AML-193 (cell line): ENCODE measurements around the gene ZNF593.

Experiments used
- DNase-seq, 2 experiments: peaks; one replicate each; lab custom pipeline; 2025; lab: John Stamatoyannopoulos, UW

ZNF593 gene

DNA sequence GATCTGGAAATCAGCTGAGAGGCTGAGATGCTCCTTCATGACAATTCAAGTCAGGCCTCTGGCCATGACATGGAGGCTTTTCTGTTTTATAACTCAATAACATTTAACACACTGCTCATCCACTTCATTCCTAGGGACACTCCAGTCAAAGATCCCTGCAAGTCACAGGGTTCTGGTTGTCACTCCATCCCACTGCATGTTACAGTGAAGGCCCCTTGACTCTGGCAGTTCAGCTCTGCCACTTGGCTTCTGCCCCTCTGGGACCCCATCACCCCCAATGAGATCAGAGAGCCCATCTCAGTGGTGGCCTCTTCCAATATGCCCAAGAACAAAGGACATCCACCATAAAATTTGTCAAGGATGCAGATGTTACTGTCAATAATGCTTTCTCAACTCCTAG, 20.8 kb upstream of the ZNF593 start:
- no peak for DNase-seq

DNA sequence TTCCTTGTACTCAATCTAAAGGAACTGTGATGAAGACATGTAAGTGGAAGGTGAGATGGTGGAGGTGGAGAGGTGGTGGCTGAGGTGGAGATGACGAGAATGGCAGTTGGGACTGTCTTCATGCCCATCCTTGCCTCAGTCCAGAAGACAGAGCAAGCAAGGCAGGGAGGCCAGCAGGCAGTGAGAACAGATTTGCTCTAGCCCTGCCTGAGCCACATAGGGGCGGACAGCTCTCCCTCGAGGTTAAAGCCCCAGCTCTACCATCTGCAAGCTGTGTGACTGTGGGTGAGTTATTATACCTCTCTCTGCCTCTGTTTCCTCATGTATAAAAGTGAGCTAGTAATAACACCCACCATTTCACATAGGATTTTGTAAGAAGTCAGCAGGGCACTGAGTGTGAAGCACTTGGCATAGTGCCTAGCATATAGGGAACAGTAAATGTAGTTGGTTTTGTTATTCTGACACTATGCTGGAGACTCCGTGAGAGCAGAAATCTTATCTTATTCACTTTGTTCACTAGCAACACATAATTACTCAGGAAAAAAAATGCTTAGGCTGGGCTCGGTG, 15.7 kb upstream of the ZNF593 start:
- DNase-seq, result no peak

DNA sequence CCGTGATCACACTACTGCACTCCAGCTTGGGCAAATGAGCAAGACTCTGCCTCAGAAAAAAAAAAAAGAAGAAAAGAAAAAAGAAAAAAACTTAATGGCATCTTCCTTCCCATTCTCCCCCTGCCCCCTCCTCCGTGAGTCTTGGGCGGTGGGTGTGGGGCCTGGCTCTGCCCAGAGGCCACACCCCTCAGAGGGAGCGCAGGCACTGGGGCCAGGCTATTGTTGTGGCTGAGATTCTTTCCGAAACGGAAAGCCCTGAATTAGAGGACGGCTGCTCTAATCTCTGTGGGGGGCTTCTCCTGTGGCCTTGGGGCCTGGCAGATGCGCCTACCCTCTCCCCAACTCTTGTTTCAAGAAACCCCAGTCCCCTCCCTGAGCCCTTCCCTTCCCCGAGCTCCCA, 15.0 kb upstream of the ZNF593 start:
- DNase-seq, result no peak

DNA sequence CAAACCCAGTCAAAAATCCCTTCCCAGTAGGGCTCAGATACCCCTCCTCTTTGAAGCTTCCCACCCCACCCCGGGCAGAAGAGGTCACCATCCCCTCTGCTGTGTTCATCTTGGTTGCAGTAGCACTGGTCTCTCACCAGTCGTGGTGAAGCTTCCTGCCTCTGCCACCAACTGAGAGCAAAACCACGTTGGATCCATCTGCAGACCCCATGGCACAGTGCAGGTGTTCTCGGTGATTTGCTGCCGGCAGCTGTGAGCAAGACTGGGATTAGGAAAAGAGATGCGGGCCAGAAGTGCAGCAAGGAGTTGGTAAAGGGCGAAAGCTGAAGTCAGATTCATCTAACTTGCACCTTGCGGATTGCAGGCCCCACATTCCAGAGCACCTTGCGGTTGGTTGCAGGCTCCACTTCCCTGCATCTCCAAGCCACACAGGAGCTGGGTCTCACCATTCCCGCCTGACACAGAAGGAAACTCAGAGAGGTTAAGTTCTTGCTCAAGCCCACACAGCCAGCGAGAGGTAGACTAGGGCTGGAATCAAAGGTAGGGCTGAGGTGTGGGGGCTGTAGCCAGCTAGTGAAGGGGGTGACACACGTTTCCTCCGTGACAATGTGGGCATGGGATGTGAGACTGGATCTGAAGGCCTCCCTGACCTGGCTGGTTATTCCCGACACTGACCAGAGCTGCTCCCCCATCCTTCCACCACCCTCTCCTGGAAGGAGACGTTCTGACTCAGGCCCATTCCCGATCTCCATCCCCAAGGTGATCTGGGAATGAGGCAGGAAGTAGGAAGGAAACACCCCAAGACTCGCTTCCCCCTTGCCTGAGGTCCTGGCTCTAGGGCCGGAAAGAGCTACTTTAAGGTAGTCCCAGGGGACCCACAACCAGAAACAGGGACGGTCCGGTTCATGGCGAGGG, 14.1 kb upstream of the ZNF593 start:
- no peak for DNase-seq

DNA sequence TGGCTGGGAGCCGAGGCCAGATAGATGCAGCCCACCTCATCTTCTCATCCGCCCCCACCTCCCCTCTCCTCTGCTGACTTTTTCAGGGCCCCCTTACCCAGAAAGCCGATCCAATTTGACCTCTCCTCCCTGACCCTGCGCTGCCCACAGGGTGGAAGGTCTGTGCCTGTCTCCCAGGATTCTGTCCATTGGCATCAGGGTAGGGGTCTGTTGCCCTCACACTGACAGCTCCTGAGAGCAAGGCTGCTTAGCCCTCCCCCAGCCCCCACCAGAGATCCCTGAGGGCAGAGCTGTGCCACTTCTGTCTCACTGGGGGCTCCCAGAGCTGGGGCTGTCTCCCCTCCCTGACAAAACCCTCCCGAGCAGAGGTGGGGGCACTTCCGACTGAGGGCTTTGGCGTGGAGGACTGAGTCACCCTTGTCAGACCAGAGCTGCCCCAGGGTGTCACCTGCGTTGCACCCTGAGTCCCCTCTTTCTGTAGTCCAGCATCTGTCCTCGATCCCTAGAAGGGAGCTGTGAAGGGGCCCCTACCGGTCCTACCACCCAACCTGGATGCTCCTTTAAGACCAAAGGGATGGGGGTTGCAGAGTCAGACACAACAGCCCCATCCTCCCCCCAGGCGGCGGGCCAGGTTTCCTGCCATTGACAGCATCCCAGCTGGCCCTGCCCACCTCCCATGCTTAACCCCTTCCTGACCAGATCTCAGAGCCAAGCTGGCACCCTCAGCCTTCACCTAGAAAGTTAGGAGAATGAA, 13.2 kb upstream of the ZNF593 start:
- no peak for DNase-seq

DNA sequence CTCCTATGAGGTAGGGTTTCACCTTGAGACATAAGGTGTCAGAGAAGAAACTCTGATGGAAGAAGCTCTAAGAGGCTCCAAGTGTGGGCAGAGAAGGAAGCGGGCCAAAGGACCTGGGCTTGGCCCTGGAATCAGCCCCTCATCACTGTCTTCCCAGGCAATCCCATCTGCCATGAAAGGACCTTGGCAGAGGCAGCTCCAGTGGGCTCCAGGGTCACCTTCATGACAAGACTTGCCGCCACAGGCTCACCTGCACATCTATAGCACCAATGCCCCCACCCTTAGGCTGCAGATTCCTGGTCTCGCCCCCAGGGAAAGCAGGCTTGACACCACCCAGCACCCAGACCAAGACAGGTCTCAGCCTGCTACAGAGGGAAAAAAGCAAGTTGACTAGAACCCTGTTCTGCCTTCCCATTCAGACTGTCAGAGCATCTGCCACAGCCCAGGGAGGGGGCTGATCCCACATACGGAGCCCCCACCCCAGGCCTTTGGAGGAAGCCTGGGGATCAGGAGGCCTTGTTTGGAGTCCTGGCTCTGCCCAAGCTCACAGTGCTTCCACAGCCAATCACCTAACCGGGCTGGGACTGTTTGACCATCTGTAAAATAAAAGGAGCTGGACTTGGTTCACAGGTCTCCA, 11.3 kb upstream of the ZNF593 start:
- DNase-seq, result no peak

DNA sequence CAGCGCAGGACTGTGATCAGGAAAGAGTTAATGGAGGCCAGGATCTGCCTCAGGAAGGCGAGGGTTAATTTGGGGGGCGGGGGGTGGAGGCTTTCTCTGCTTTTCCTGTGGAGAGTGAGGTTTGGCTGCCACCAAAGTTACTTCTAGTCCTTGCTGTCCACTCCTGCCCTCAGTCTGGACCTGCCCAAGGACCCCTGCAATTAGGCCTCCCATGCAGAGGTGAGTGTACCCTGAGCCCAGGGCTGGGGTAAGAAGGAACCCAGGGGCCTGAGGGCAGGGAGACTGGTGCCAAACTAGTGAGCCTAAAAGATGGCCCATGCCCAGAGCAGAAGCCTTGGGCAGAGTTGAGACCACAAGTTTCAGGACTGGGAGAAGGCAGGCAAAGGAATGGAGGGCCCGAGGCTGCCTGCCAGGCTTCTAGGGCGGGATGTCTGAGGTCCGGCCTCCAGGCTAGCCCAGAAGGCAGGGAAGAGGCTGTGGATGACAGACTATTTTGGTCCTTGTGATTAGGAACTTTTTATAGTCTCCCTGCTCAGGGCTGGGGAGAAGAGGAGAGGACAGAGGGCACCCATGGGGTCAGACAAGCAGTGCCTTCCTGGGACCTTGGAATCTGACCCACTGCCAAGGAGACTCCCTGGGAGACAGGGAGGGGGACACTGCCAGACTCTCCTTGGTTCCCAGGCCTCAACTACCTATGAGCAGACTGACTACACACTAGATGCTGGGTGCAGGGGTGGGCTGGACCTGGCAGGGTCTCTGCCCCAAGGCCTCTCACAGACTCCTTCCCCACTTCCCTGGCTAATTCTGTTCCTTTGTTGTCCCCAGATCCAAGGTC, 10.6 kb upstream of the ZNF593 start, which contains the start of gene FAM110D:
Gene FAM110D, plus strand, starts transcription at position 172 of the 835 bp plus-strand sequence. CDS start 2,213 bp downstream, outside the sequence.
- no peak for DNase-seq

DNA sequence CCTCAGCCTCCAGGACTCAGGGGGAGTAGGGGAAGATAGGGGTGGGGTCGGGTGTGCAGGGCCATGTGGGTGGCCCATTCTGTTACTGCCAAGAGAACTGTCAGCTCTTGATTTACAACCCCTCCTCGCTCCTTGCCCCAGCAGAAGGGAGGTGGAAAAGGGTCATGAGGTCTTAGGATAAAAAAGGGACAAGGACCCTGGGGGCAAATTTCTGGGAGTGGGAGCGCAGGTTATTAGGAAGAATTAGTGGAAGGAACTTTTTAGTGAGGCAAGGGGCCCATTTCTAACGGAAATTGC, 10.0 kb upstream of the ZNF593 start:
- DNase-seq, result no peak

DNA sequence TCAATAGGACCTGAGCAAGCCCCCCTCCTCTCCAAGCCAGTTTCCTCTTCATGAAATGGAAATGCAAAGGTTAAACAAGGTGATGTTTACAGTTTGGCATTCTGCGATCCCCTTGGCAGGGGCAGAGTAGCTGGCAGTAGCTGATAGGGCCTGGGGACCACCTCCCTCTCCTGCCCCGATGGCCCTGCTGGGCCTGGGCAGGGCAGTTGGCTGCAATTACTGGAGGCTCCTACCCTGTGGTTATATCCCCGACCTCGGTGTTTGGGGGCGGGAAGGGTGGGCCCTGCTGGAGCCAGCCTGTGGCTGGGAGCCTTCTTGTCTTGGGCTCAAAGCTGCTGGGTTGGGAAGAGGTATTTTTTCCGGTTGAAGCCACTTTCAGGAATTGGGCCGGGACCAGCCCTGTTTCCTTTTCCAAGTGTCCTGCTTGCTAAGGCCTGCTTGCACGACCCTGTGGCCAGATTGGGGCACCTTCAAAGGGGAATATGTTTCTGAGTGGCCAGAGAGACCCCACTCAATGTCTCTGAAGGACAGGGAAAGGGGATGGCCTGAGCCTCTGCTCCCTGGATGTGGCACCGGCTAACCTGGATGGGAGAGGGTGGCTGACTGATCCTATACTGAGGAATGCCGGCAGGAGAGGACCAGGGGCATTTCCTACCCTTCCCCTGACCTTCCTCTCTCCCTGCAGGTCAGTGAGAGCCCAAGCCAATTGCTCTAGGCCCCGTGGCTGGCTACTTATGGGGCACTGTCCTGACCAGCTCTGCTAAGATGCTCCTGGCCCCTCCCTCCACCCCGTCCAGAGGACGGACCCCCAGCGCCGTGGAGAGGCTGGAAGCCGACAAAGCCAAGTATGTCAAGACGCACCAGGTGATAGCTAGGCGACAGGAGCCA, 8.9 kb upstream of the ZNF593 start:
- DNase-seq, result no peak

DNA sequence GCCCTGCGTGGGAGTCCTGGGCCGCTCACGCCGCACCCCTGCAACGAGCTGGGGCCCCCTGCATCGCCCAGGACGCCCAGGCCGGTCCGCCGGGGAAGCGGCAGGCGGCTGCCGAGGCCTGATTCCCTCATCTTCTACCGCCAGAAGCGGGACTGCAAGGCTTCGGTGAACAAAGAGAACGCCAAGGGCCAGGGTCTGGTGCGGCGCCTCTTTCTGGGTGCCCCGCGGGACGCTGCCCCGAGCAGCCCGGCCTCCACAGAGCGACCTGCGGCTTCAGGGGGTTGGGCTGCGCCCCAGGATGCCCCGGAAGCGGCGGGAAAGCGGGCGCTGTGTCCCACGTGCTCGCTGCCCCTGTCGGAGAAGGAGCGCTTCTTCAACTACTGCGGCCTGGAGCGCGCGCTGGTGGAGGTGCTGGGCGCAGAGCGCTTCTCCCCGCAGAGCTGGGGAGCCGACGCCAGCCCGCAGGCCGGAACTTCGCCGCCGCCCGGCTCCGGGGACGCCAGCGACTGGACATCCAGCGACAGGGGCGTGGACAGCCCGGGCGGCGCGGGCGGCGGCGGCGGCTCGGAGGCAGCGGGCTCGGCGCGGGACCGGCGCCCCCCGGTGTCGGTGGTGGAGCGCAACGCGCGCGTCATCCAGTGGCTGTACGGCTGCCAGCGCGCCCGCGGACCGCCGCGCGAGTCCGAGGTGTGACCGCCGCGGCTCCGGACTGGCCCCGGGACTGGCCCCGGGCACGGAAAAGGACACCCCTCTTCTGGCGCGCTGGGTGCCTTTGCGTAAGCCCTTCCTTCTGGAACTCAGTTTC, 8.1 kb upstream of the ZNF593 start:
- DNase-seq, result peak; percentile 25 to 33

DNA sequence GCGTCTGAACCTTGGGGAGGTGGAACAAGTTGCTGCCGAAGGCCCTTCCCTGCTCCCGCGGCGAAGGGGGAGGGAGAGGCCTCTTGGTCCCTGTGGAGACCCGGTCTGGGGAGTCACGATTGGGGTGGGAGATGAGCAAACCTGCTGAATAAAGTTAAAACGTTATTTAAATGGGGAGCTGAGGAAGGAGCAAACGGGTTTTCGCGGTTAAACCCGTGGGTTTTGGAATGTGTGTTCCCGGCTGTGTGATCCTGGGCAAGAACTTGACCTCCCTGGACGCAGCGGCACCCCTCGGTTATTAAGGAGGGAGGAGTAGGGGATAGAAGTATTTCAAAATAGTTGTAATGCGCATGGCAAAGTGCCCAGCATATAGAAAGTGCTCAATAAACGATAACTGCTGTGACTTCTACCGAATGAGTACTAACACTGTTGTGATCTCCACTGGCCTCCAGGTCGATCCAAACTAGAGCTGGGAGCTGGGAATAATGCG, 7.4 kb upstream of the ZNF593 start:
- no peak for DNase-seq

DNA sequence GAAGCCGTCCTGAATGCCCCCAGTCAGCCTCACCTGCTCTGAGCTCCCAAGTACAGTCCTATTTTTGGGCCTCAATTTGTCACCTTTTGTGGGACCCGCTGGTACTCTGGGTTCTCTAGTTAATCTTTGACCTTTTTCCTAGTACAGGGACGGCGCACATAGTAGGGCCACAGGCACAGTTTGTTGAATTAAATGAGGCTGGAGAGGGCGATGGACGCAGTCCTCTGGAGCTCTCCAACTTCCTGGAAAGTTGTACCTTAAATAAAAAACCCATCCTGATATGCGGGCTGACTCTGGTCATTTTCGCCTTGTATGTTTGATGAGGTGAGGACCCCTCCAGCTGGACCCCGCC, 6.0 kb upstream of the ZNF593 start:
- DNase-seq, result no peak

DNA sequence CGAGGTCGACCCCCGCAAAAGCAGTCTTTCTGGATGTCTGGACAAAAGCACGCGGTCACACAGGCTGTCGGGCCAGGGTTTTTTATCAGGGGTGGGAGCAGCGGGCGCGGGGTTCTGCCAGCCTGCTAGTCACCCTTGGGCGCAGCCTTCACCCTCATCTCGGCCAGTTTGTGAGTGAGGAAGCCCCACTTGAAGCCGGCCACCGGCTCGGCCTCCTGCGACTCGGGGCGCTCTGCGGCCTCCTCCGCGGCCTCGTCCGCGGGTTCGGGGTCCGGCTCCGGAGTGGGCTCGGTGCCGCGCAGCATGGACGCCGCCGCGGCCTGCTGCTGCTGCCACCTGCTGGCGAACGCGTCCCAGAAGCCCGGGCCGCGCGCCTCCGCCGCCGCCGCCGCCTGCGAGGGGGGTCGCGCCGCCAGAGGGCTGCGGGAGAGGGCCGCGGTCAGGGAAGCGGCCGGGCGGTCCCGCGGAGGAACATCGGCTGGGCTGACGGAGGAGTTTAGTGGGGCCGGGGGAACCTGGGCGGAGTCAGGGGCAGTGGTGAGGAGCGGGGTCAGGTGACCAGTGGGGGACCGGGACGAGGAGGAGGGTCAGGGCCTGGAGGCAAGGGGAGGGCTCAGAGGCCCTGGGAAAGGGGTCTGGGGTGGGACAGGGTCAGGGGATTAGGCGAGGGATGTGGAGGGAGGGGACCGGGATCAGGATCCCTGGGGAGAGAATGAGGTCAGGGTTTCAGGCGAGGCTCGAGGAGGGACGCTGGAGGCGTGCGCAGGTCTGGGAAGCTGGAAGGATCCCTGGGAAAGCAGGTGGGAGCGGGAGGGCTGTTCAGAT, 5.5 kb upstream of the ZNF593 start:
- peak in 1 of 2 experiments; percentile 25 for DNase-seq

DNA sequence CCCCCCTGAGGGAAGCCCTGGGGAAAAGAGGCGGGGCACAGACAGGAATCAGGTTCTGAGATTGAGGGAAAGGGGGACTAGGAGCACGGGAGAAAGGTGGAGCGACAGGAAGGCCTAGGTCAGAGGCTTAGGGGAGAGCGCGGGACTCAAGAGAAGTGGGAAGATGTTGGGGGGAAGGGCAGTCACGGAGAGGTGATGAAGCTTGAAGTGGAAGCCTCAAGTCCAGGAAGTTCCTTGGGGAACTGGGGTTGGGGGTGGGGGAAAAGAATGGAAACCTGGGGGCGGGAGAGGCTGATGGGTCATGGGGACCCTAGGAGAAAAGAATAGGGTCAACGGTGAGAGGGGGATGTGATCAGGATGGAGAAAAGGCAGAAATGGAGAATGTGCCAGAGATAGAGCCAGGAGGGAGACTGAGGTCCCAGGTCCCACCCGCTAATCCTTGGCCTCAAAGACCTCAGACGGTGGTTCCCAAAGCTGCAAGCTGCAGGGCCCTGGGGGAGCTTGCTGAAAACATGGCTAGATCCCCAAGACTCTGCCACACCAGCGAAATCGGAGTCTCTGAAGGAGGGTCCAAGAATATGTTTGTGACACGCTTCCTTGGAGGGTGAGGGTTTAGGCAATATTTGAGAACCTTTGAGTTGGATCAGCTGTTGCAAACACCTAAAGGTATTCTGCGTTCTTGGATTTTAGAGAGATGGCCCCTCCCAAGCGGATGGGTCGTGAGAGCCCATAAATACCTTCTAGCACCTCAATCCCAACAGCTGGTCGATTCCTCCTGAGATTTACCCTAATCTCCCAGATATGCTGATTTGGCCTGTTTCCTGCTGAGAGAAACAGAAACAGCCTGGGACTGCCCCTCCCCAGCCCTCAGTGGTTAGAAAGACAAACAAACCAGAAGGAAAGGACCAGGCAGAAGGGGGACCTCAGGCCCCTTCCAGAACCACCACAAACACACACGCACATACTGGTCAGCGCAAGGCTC, 4.6 kb upstream of the ZNF593 start:
- DNase-seq, result no peak

DNA sequence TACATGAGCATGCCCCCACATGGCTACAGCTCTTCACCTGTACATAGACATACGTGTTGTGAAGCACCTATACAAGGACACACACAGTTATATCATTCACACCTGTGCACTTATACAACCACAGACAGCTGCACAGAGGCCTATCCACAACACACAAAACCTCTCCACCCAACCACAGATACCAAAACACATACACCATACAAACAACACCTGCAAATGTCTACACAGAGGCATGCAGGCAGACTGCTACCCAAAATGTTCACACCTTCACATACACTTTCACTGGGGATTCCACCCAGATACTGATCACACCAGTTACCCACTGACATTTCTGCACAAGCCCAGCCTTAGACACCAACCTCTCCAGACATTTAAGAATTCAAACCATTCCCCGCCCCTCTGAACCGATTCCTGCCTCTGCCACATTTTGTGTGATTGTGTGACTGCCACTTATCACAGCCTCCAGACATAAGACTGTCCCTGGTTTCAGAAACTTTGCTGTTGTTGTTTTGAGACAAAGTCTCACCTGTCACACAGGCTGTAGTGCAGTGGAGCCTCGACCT, 2.9 kb upstream of the ZNF593 start:
- DNase-seq, result no peak

DNA sequence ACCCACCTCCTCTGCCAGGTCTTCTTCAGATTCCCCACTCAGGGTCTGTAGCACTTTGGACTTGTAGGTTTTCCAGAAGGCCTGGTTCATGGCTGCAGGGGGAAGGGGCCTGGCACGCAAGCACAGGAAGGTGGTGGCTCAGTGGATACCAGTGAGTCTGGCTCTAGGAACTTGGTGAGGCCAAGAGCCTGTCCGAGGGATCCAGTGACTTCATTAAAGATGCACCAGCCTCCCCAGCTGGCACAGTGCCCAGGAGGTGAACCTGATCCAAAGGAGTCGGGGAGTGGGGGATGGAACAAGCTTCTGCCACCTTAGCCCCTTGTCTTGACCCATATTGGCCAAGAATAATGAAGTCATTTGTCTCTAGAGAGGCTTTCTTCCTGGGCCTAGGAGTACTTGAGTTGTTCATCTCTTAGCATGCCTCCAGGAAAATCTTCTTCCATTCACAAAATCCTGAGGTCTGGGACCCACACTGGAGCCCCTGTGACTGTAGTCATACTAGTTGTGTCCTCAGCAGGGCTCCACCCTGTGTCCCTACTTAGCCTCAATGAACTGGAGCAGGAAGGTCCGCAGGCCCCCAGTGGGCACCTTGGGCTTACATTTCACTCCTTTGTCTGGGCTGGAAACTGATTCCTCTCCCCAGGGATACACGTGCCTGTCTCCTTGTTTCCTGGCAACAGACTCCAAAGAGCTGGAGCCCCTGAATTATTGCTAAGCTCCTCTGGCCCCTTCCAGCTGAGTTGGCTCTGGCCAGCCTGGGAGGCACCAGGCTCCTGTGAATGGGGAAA, 1.1 kb upstream of the ZNF593 start, which contains the start of gene C1orf232:
Gene C1orf232, minus strand, starts transcription at position 554 of the 788 bp plus-strand sequence. Its CDS starts 464 bp downstream, at position 90.
- DNase-seq, result no peak
